Fibroblast of villous mesenchyme (primary cell): Measurements from ENCODE around the gene SERHL2. TPM values are rescaled to one million over a fixed set of nuclear protein-coding genes. Genes with fewer than 3 reads are reported as not detected.
"Not testable (repeated sequence)": the region's sequence is repeated elsewhere in the genome, so short reads cannot be mapped to it uniquely, and the experiment has no call there.

Experiments used
- DNase-seq: peaks from one replicate; pipeline ENCODE4 v3.0.0-alpha.2; 2010; ENCODE audit warnings: low read depth
- H3K4me3 ChIP-seq: 2 replicates; pipeline ENCODE4 v1.5.1; 2011; ENCODE audit warnings: low read depth, mild to moderate bottlenecking, low read length
- CTCF ChIP-seq: IDR thresholded peaks from 2 replicates; pipeline ENCODE4 v1.5.1; 2012; ENCODE audit warnings: low read depth, mild to moderate bottlenecking, low read length; ENCODE audit not compliant: insufficient read depth
- total RNA-seq: library from RNA; depleted of rRNA; stranded (reverse); fragments of >200 nt; gene quantifications from 2 replicates; pipeline ENCODE4 v1.2.3, GENCODE V29; 2012

The SERHL2 gene
- total RNA-seq, 1 donor: 2.2 TPM

GRCh38 chr22:42577623-42578240, 24.0 kb downstream of the SERHL2 start:
- no peak for TF ChIP-seq CTCF
- no peak for DNase-seq
- H3K4me3 ChIP-seq: no peak overlapping the region

- not testable (repeated sequence) for H3K4me3 ChIP-seq, DNase-seq
Observed at GRCh38 chr22:42580040-42580439, 26.3 kb downstream of the SERHL2 start.

GRCh38 chr22:42581194-42581761, 27.5 kb downstream of the SERHL2 start:
- DNase-seq: not testable (repeated sequence)
- peak overlapping the region; percentile 71 for H3K4me3 ChIP-seq

- TF ChIP-seq CTCF: no peak
- DNase-seq: peak; percentile 71
Observed at GRCh38 chr22:42581762-42582716, 28.3 kb downstream of the SERHL2 start.

GRCh38 chr22:42582987-42583386, 29.2 kb downstream of the SERHL2 start:
- H3K4me3 ChIP-seq: no peak overlapping the region
- no peak for TF ChIP-seq CTCF
- DNase-seq: no peak

More at GRCh38 chr22:42581762-42582716, 28.3 kb downstream of the SERHL2 start:
- peak overlapping the region; percentile 71 for H3K4me3 ChIP-seq

- H3K4me3 ChIP-seq: no peak overlapping the region
- no peak for TF ChIP-seq CTCF
- no peak for DNase-seq
Observed at GRCh38 chr22:42584364-42584940, 30.7 kb downstream of the SERHL2 start.

- no peak overlapping the region for H3K4me3 ChIP-seq
- no peak for TF ChIP-seq CTCF
- no peak for DNase-seq
Observed at GRCh38 chr22:42585096-42585495, 31.3 kb downstream of the SERHL2 start.
